ENCODE data around the gene TMEM51. TPM values are rescaled to one million over a fixed set of nuclear protein-coding genes. Genes with fewer than 3 reads are reported as not detected.

The TMEM51 gene
- total RNA-seq, 1 donor from 2014 or later, result 0.81 TPM

DNA sequence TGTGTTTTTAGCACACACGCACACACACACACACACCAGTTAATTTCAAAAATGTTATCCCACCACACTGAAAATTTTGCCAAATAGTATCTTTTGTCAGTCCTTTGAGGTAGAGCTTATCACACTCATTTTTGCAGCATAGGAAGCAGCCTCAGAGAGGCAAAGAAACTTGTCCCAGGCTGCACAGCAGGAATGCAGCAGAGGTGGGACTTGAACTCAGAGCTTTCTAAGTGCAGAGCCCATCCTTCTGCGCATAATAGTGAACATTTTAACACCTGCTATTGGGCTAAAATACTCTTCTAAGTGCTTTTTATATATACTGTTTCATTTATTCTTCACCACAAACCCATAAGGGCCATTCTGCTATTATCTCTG is 108.4 kb downstream of the TMEM51 start:
- no peaks in the 10 kb centered on the region for H3K36me3 Mint-ChIP-seq (ENCODE audit: unreplicated experiment)
- peaks cover 50% of the 10 kb centered on the region for H3K27me3 Mint-ChIP-seq (ENCODE audit: unreplicated experiment)
- no peak overlapping the region for H3K4me3 Mint-ChIP-seq (ENCODE audit: unreplicated experiment)
- TF ChIP-seq, protein P1, sequence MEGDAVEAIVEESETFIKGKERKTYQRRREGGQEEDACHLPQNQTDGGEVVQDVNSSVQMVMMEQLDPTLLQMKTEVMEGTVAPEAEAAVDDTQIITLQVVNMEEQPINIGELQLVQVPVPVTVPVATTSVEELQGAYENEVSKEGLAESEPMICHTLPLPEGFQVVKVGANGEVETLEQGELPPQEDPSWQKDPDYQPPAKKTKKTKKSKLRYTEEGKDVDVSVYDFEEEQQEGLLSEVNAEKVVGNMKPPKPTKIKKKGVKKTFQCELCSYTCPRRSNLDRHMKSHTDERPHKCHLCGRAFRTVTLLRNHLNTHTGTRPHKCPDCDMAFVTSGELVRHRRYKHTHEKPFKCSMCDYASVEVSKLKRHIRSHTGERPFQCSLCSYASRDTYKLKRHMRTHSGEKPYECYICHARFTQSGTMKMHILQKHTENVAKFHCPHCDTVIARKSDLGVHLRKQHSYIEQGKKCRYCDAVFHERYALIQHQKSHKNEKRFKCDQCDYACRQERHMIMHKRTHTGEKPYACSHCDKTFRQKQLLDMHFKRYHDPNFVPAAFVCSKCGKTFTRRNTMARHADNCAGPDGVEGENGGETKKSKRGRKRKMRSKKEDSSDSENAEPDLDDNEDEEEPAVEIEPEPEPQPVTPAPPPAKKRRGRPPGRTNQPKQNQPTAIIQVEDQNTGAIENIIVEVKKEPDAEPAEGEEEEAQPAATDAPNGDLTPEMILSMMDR (IDR thresholded peaks at IDR 0.05), result no peak
- H3K9me3 Mint-ChIP-seq (ENCODE audit: unreplicated experiment), result no peaks in the 10 kb centered on the region
- no peak overlapping the region for H3K27ac Mint-ChIP-seq (ENCODE audit: unreplicated experiment)
- no peak for DNase-seq (ENCODE audit: extremely low spot score, unreplicated experiment)
- no peaks in the 10 kb centered on the region for H3K4me1 Mint-ChIP-seq (ENCODE audit: unreplicated experiment)

GRCh38 chr1:15262706-15263105 is 109.2 kb downstream of the TMEM51 start:
- DNase-seq (ENCODE audit: extremely low spot score, unreplicated experiment), result no peak
- Mint-ChIP-seq H3K4me3 (ENCODE audit: unreplicated experiment) (no peak overlapping the region), H3K9me3 (ENCODE audit: unreplicated experiment) (no peaks in the 10 kb centered on the region), H3K36me3 (ENCODE audit: unreplicated experiment) (no peaks in the 10 kb centered on the region), H3K27ac (ENCODE audit: unreplicated experiment) (no peak overlapping the region), H3K27me3 (ENCODE audit: unreplicated experiment) (peaks cover 48% of the 10 kb centered on the region), H3K4me1 (ENCODE audit: unreplicated experiment) (no peaks in the 10 kb centered on the region)
- TF ChIP-seq, protein P1 (IDR thresholded peaks at IDR 0.05), result no peak

GRCh38 chr1:15264769-15265168 is 111.2 kb downstream of the TMEM51 start:
- peaks cover 55% of the 10 kb centered on the region for H3K27me3 Mint-ChIP-seq (ENCODE audit: unreplicated experiment)
- no peak overlapping the region for H3K4me3 Mint-ChIP-seq (ENCODE audit: unreplicated experiment)
- DNase-seq (ENCODE audit: extremely low spot score, unreplicated experiment), result no peak
- H3K27ac Mint-ChIP-seq (ENCODE audit: unreplicated experiment), result no peak overlapping the region
- no peaks in the 10 kb centered on the region for H3K4me1 Mint-ChIP-seq (ENCODE audit: unreplicated experiment)
- H3K9me3 Mint-ChIP-seq (ENCODE audit: unreplicated experiment), result no peaks in the 10 kb centered on the region
- H3K36me3 Mint-ChIP-seq (ENCODE audit: unreplicated experiment), result no peaks in the 10 kb centered on the region
- TF ChIP-seq, protein P1 (IDR thresholded peaks at IDR 0.05), result no peak

Other genes with a start within 250 kb of the TMEM51 start
- gene FHAD1, start 93.5 kb downstream of the TMEM51 start, total RNA-seq, result not detected in 2 replicates